Epidermal melanocyte (primary cell): ENCODE measurements around the gene ANKRD31.

Experiments
- DNase-seq: peaks from one replicate; pipeline ENCODE4 v3.0.0; 2011; ENCODE audit warnings: low spot score; ENCODE audit not compliant: insufficient read length

ANKRD31 gene

DNA sequence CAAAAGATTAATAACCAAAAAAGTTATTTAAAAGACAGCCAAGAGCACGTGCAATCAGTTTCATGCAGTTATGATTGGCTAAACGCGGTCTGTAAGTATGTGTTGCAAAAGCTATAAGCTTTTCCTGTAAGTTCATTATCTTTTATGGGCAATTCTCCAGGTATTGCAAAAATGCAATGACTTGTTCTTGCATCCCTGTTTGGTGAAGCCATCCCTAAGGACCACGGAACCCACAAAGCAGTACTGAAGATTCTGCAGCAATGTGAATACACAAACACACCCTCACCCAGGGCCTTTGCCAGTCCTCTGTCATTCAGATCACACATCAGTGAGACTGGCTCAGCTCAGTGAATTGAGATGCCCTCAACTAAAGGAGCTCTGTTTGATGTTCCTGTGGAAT lies 195.7 kb downstream of the ANKRD31 start:
- no peak for DNase-seq

DNA sequence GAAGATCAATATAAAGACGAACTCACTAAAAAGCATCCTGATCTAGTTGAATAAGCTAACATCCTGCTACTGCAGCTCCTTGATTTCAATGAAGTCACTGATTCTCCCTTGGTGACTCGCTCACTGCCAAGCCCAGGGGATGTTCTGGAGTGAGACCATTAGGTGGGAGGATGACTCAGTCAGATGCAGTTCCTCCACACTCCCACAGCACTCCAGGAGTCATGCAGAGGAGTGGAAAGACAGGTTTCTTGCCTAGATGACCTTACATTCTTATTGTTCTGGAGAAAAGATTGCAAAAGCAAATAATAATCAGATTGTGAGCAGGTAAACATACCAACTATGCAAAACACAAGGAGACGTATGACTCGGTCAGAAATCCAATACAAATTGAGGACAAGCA lies 199.6 kb downstream of the ANKRD31 start:
- DNase-seq, result no peak

GRCh38 chr5:75034137-75034739 lies 202.4 kb downstream of the ANKRD31 start:
- no peak for DNase-seq

- no peak for DNase-seq
Observed at GRCh38 chr5:75031366-75031765, 205.3 kb downstream of the ANKRD31 start.

- no peak for DNase-seq
Observed at GRCh38 chr5:75028090-75028489, 208.6 kb downstream of the ANKRD31 start.

- DNase-seq, result no peak
Observed at GRCh38 chr5:75023368-75024159, 213.1 kb downstream of the ANKRD31 start.

- no peak for DNase-seq
Observed at GRCh38 chr5:75021800-75022199, 214.9 kb downstream of the ANKRD31 start.

- DNase-seq, result no peak
Observed at GRCh38 chr5:75021219-75021618, 215.5 kb downstream of the ANKRD31 start.

GRCh38 chr5:75020016-75020656 lies 216.5 kb downstream of the ANKRD31 start:
- no peak for DNase-seq

DNA sequence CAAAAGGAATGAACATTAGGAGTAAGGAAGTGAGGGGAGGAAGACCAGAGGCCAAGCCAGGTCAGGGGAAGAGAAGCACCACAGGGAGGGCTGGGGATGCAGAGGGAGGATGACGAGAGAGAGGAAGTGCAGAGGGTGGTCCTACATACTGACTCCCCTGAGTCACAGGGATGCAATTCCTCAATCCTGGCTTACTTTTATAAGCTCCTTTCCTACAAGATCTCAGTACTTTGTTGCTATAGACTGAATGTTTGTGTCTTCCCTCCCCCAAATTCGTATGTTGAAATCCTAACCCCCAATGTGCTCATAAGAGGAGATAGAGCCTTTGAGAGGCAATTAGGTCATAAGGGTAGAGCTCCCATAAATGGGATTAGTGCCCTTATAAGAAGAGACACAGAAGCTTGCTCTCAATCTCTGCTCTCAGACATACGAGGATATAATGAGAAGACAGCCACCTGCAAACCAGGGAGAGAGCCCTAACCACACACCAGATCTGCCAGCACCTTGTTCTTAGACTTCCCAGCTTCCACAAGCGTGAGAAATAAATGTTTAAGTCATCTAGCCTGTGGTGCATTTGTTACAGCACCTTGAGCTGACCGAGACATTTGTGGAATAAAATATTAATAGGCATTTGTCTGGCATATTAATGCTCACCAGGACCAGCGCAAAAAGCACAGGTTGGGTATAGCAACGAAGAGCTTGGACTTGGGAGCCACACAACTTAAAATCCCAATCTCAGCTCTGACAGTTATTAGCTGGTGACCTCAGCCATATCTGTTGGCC lies 217.7 kb downstream of the ANKRD31 start:
- no peak for DNase-seq
